ENCODE measurements around the gene ZNF423.

- TF ChIP-seq CTCF (IDR thresholded peaks at IDR 0.05) (no peak), POLR2A (IDR thresholded peaks at IDR 0.05) (no peak)
Measured at GRCh38 chr16:49473773-49474172, 382.1 kb downstream of the ZNF423 start.

Measured in right lobe of liver (tissue), 4 donors.